WTC11 (cell line): ENCODE results near the gene MARCHF10. TPM values are rescaled to one million over a fixed set of nuclear protein-coding genes. Genes with fewer than 3 reads are reported as not detected.

Source experiments
- ATAC-seq: fragments of 200-7000 bp; cut with Tn5 transposase; 2 replicates; pipeline ENCODE4 v1.10.0; 2021; ENCODE audit warnings: mild to moderate bottlenecking, moderate library complexity
- CTCF ChIA-PET: fragments of 300-600 bp; sonication (Branson Sonifier 250); formaldehyde crosslinking; loops from one replicate; lab custom pipeline; 2021; ENCODE audit warnings: antibody characterized with exemption; lab: Charles Lee
- POLR2A ChIA-PET: fragments of 350-600 bp; sonication (Branson Sonifier 250); formaldehyde crosslinking; loops from one replicate; lab custom pipeline; 2021; ENCODE audit warnings: antibody characterized with exemption; lab: Charles Lee
- DNase-seq: peaks from one replicate; pipeline ENCODE4 v3.0.0; 2021; ENCODE audit warnings: low spot score
- H3K27ac Mint-ChIP-seq: 2 replicates; pipeline ENCODE4 v1.8.0; 2021; ENCODE audit warnings: mixed read lengths
- H3K27me3 Mint-ChIP-seq: 2 replicates; pipeline ENCODE4 v1.8.0; 2021; ENCODE audit warnings: low read depth, mild to moderate bottlenecking, moderate library complexity, mixed read lengths
- H3K36me3 Mint-ChIP-seq: 2 replicates; pipeline ENCODE4 v1.8.0; 2021; ENCODE audit warnings: mixed read lengths
- H3K4me1 Mint-ChIP-seq: 2 replicates; pipeline ENCODE4 v1.8.0; 2022; ENCODE audit warnings: mixed read lengths
- H3K4me3 Mint-ChIP-seq: 2 replicates; pipeline ENCODE4 v1.8.0; 2021; ENCODE audit warnings: mild to moderate bottlenecking, moderate library complexity, mixed read lengths
- H3K9me3 Mint-ChIP-seq: 2 replicates; pipeline ENCODE4 v1.8.0; 2021; ENCODE audit warnings: mixed read lengths
- ATF6 ChIP-seq: sonication (generic); formaldehyde crosslinking; IDR thresholded peaks from 2 replicates; pipeline ENCODE4 v1.8.1; 2023; ENCODE audit warnings: mild to moderate bottlenecking, missing genetic modification reagents
- FOXP1 ChIP-seq: sonication (generic); formaldehyde crosslinking; IDR thresholded peaks from 2 replicates; pipeline ENCODE4 v1.8.0; 2022; ENCODE audit warnings: missing genetic modification reagents, mild to moderate bottlenecking, moderate library complexity, borderline replicate concordance
- GRHL2 ChIP-seq: fragments of 250-450 bp; sonication (Bioruptor Pico); IDR thresholded peaks from 2 replicates; pipeline ENCODE4 v1.8.0; 2022; ENCODE audit warnings: mild to moderate bottlenecking, moderate library complexity; ENCODE audit not compliant: insufficient replicate concordance, severe bottlenecking
- HMGA2 ChIP-seq: fragments of 250-450 bp; sonication (Bioruptor Pico); IDR thresholded peaks from 2 replicates; pipeline ENCODE4 v1.4.0; 2021; ENCODE audit warnings: mild to moderate bottlenecking, moderate library complexity
- MXD4 ChIP-seq: fragments of 250-450 bp; sonication (Bioruptor Pico); IDR thresholded peaks from 2 replicates; pipeline ENCODE4 v1.8.0; 2021; ENCODE audit warnings: mild to moderate bottlenecking, moderate library complexity, borderline replicate concordance
- MYBL2 ChIP-seq: sonication (generic); formaldehyde crosslinking; IDR thresholded peaks from 2 replicates; pipeline ENCODE4 v1.8.1; 2023; ENCODE audit warnings: mild to moderate bottlenecking, moderate library complexity, missing genetic modification reagents
- NFATC4 ChIP-seq: fragments of 250-450 bp; sonication (Bioruptor Pico); IDR thresholded peaks from 2 replicates; pipeline ENCODE4 v1.9.0; 2021; ENCODE audit warnings: mild to moderate bottlenecking
- RORB ChIP-seq: fragments of 250-450 bp; sonication (Bioruptor Pico); IDR thresholded peaks from 2 replicates; pipeline ENCODE4 v1.9.0; 2021; ENCODE audit warnings: mild to moderate bottlenecking
- SOX15 ChIP-seq: fragments of 250-450 bp; sonication (Bioruptor Pico); IDR thresholded peaks from 2 replicates; pipeline ENCODE4 v1.9.0; 2021; ENCODE audit warnings: mild to moderate bottlenecking
- TP53 ChIP-seq: sonication (generic); formaldehyde crosslinking; IDR thresholded peaks from 2 replicates; pipeline ENCODE4 v1.8.1; 2023; ENCODE audit warnings: mild to moderate bottlenecking, missing genetic modification reagents
- ZBTB21 ChIP-seq: sonication (generic); formaldehyde crosslinking; IDR thresholded peaks from 2 replicates; pipeline ENCODE4 v1.8.1; 2023; ENCODE audit warnings: mild to moderate bottlenecking, missing genetic modification reagents, borderline replicate concordance
- ZNF416 ChIP-seq: fragments of 250-450 bp; sonication (Bioruptor Pico); IDR thresholded peaks from 2 replicates; pipeline ENCODE4 v1.9.0; 2021; ENCODE audit warnings: mild to moderate bottlenecking, inconsistent platforms
- ZNF512 ChIP-seq: sonication (generic); formaldehyde crosslinking; IDR thresholded peaks from 2 replicates; pipeline ENCODE4 v1.8.1; 2022; ENCODE audit warnings: missing genetic modification reagents, borderline replicate concordance
- total RNA-seq: library from RNA; stranded (reverse); gene quantifications from 3 replicates; pipeline ENCODE4 v1.2.3, GENCODE V29; 2021
- TF ChIP-seq, protein P1 (sequence below): sonication (generic); formaldehyde crosslinking; IDR thresholded peaks from 2 replicates; pipeline ENCODE4 v1.8.0; 2023; ENCODE audit warnings: missing genetic modification reagents
- TF ChIP-seq, protein P2 (sequence below): sonication (generic); formaldehyde crosslinking; IDR thresholded peaks from 2 replicates; pipeline ENCODE4 v1.8.0; 2022; ENCODE audit warnings: mild to moderate bottlenecking, missing genetic modification reagents
- TF ChIP-seq, protein P3 (sequence below): sonication (generic); formaldehyde crosslinking; IDR thresholded peaks from 2 replicates; pipeline ENCODE4 v1.8.0; 2022; ENCODE audit warnings: missing genetic modification reagents
- TF ChIP-seq, protein P4 (sequence below): sonication (generic); formaldehyde crosslinking; IDR thresholded peaks from 2 replicates; pipeline ENCODE4 v1.8.1; 2023; ENCODE audit warnings: mild to moderate bottlenecking, missing genetic modification reagents, moderate library complexity
- TF ChIP-seq, protein P5 (sequence below): fragments of 250-450 bp; sonication (Bioruptor Pico); IDR thresholded peaks from 2 replicates; pipeline ENCODE4 v1.9.0; 2021; ENCODE audit warnings: moderate library complexity, mild to moderate bottlenecking, inconsistent platforms, borderline replicate concordance

MARCHF10 gene
- total RNA-seq, 1 experiment from 2014 or later: 1.0 TPM

DNA sequence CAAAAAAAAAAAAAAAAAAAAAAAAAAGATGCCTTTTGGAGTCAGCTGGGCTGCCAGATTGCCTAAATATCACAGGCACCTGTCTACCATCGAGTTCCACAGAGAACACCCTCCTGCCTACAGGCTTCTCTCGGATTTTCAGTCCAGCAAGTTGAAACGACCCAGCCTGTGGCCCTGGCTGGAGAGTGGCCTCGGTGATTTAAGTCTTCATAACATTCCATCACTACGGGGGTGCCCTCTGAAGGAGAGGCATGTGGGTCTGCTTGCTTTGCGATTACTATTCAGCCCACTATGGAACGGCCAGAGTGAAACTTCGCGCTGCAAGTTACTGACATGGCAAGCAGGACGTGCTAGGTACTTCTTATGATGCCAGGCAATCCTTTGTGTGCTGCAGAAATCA lies 42.8 kb downstream of the MARCHF10 start:
- Mint-ChIP-seq H3K4me1 (peaks cover 26% of the 10 kb centered on the region), H3K9me3 (peaks cover 4% of the 10 kb centered on the region; the same call in 1 of the 2 replicates), H3K4me3 (no peak overlapping the region), H3K27me3 (peaks cover 3% of the 10 kb centered on the region; the same call in 1 of the 2 replicates), H3K27ac (no peak overlapping the region; the same call in 1 of the 2 replicates), H3K36me3 (no peaks in the 10 kb centered on the region)
- POLR2A ChIA-PET: interaction anchor here (0.7 kb wide), 1 partner anchor 9 kb away, joined by 3 read pairs; no protein-coding TSS in a partner anchor
- DNase-seq: no peak
- ATAC-seq: no peak; the same call in 1 of the 2 replicates
- no peak for TF ChIP-seq ATF6 (CRISPR knock-in tag)
- no peak for TF ChIP-seq GRHL2 (CRISPR knock-in tag)
- no peak for TF ChIP-seq ZBTB21 (CRISPR knock-in tag)
- TF ChIP-seq, protein P1, sequence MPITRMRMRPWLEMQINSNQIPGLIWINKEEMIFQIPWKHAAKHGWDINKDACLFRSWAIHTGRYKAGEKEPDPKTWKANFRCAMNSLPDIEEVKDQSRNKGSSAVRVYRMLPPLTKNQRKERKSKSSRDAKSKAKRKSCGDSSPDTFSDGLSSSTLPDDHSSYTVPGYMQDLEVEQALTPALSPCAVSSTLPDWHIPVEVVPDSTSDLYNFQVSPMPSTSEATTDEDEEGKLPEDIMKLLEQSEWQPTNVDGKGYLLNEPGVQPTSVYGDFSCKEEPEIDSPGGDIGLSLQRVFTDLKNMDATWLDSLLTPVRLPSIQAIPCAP (CRISPR knock-in tag): no peak
- no peak for TF ChIP-seq NFATC4 (CRISPR knock-in tag)
- no peak for TF ChIP-seq TP53
- TF ChIP-seq, protein P2, sequence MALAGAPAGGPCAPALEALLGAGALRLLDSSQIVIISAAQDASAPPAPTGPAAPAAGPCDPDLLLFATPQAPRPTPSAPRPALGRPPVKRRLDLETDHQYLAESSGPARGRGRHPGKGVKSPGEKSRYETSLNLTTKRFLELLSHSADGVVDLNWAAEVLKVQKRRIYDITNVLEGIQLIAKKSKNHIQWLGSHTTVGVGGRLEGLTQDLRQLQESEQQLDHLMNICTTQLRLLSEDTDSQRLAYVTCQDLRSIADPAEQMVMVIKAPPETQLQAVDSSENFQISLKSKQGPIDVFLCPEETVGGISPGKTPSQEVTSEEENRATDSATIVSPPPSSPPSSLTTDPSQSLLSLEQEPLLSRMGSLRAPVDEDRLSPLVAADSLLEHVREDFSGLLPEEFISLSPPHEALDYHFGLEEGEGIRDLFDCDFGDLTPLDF (CRISPR knock-in tag): no peak
- TF ChIP-seq ZNF512 (CRISPR knock-in tag): no peak
- TF ChIP-seq, protein P3, sequence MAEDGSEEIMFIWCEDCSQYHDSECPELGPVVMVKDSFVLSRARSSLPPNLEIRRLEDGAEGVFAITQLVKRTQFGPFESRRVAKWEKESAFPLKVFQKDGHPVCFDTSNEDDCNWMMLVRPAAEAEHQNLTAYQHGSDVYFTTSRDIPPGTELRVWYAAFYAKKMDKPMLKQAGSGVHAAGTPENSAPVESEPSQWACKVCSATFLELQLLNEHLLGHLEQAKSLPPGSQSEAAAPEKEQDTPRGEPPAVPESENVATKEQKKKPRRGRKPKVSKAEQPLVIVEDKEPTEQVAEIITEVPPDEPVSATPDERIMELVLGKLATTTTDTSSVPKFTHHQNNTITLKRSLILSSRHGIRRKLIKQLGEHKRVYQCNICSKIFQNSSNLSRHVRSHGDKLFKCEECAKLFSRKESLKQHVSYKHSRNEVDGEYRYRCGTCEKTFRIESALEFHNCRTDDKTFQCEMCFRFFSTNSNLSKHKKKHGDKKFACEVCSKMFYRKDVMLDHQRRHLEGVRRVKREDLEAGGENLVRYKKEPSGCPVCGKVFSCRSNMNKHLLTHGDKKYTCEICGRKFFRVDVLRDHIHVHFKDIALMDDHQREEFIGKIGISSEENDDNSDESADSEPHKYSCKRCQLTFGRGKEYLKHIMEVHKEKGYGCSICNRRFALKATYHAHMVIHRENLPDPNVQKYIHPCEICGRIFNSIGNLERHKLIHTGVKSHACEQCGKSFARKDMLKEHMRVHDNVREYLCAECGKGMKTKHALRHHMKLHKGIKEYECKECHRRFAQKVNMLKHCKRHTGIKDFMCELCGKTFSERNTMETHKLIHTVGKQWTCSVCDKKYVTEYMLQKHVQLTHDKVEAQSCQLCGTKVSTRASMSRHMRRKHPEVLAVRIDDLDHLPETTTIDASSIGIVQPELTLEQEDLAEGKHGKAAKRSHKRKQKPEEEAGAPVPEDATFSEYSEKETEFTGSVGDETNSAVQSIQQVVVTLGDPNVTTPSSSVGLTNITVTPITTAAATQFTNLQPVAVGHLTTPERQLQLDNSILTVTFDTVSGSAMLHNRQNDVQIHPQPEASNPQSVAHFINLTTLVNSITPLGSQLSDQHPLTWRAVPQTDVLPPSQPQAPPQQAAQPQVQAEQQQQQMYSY (CRISPR knock-in tag): no peak
- no peak for TF ChIP-seq FOXP1
- no peak for TF ChIP-seq RORB (CRISPR knock-in tag)
- no peak for TF ChIP-seq MYBL2 (CRISPR knock-in tag)
- TF ChIP-seq HMGA2 (CRISPR knock-in tag): no peak
- no peak for TF ChIP-seq ZNF416 (CRISPR knock-in tag)
- no peak for TF ChIP-seq MXD4 (CRISPR knock-in tag)
- no peak for TF ChIP-seq SOX15
- TF ChIP-seq, protein P4, sequence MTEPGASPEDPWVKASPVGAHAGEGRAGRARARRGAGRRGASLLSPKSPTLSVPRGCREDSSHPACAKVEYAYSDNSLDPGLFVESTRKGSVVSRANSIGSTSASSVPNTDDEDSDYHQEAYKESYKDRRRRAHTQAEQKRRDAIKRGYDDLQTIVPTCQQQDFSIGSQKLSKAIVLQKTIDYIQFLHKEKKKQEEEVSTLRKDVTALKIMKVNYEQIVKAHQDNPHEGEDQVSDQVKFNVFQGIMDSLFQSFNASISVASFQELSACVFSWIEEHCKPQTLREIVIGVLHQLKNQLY (CRISPR knock-in tag): no peak
- TF ChIP-seq, protein P5, sequence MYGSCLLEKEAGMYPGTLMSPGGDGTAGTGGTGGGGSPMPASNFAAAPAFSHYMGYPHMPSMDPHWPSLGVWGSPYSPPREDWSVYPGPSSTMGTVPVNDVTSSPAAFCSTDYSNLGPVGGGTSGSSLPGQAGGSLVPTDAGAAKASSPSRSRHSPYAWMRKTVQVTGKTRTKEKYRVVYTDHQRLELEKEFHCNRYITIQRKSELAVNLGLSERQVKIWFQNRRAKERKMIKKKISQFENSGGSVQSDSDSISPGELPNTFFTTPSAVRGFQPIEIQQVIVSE (CRISPR knock-in tag): no peak
- TF ChIP-seq, all 79 proteins: peak for 0
- CTCF ChIA-PET: interaction anchor here (1.2 kb wide), 1 partner anchor 10 kb away, joined by 4 read pairs; no protein-coding TSS in a partner anchor
